ENCODE results near the gene TSBP1. TPM values are rescaled to one million over a fixed set of nuclear protein-coding genes. Genes with fewer than 3 reads are reported as not detected.

TSBP1 gene
- total RNA-seq, 4 donors from 2014 or later: not detected

GRCh38 chr6:32332433-32332832, 39.3 kb downstream of the TSBP1 start:
- no peaks in the 10 kb centered on the region for H3K9me3 ChIP-seq
- H3K4me1 ChIP-seq: no peaks in the 10 kb centered on the region
- no peak overlapping the region for H3K27ac ChIP-seq
- DNase-seq: no peak
- H3K36me3 ChIP-seq: no peaks in the 10 kb centered on the region
- in situ Hi-C loops (cut with MboI; ENCODE audit: low pct_ligation_motif_present in 1 of 4, low pct_unique_long_range_greater_than_20kb in 1 of 4, low sequenced_read_pairs in 3 of 4) (no loop called here), intact Hi-C loops (cut with DNase I; ENCODE audit: low total_unique reads) (no loop called here)
- H3K27me3 ChIP-seq: no peaks in the 10 kb centered on the region
- 83% methylated on average over 1 of the region's 1 CpG; no CpG with 5 or more reads in 1 of the 2 donors for WGBS, 2 donors (ENCODE audit: low coverage in 1 of 2)
- no peak for TF ChIP-seq CTCF (IDR thresholded peaks at IDR 0.05)
- no peak for TF ChIP-seq EP300 (IDR thresholded peaks at IDR 0.05; ENCODE audit: low read depth)
- no peak for TF ChIP-seq POLR2AphosphoS5 (IDR thresholded peaks at IDR 0.05)
- no peak for TF ChIP-seq POLR2A (IDR thresholded peaks at IDR 0.05)
- no peak overlapping the region for H3K4me3 ChIP-seq

DNA sequence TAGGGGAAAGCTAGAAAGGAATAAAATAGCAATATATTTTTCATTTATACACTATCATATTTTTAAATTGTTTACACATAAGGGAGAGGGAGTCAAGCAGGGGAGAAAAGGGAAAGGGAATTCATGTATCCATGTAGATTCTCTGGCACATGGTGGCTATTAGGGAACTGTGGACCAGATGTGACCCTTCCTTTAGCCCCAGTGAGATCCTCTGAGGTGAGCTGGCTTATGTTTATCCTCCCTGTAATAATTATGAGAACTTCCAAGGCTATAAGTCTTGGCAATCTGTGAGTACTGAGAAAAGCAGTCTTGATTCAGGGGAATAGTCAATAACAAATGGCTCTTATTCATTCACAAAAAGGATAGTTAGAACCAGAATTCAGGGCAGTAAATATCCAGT, 42.6 kb downstream of the TSBP1 start:
- no peaks in the 10 kb centered on the region for H3K27me3 ChIP-seq
- intact Hi-C loops (cut with DNase I; ENCODE audit: low total_unique reads): no loop called here
- H3K4me3 ChIP-seq: no peak overlapping the region
- DNase-seq: no peak
- no peaks in the 10 kb centered on the region for H3K36me3 ChIP-seq
- no peaks in the 10 kb centered on the region for H3K4me1 ChIP-seq
- TF ChIP-seq POLR2A (IDR thresholded peaks at IDR 0.05) (no peak), POLR2AphosphoS5 (IDR thresholded peaks at IDR 0.05) (no peak), CTCF (IDR thresholded peaks at IDR 0.05) (no peak), EP300 (IDR thresholded peaks at IDR 0.05; ENCODE audit: low read depth) (no peak)
- H3K9me3 ChIP-seq: no peaks in the 10 kb centered on the region
- no peak overlapping the region for H3K27ac ChIP-seq
- in situ Hi-C loops (cut with MboI; ENCODE audit: low pct_ligation_motif_present in 1 of 4, low pct_unique_long_range_greater_than_20kb in 1 of 4, low sequenced_read_pairs in 3 of 4): no loop called here

DNA sequence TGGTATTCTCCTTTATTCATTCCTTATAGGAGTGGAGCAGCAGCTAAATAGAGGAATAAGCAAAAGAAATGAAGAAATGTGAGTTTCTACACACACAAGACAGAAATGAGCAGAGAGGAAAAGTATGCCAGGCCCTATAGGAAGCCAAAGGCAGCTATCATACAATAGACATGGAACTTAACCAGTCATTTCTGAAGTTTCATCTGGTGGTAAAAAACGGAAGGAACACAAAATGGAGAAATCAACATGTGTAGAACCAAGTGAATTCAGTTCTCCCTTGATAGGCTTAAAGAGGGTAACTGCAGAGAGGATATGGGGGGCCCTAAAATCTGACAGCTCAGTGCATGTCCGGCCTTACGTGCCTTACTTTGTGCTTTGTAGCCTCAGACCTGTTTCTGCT, 44.6 kb downstream of the TSBP1 start:
- in situ Hi-C loops (cut with MboI; ENCODE audit: low pct_ligation_motif_present in 1 of 4, low pct_unique_long_range_greater_than_20kb in 1 of 4, low sequenced_read_pairs in 3 of 4): no loop called here
- Histone ChIP-seq H3K9me3 (no peaks in the 10 kb centered on the region), H3K4me1 (no peaks in the 10 kb centered on the region), H3K27me3 (peaks cover 3% of the 10 kb centered on the region), H3K27ac (no peak overlapping the region), H3K4me3 (no peak overlapping the region), H3K36me3 (no peaks in the 10 kb centered on the region)
- DNase-seq: no peak
- TF ChIP-seq POLR2A (IDR thresholded peaks at IDR 0.05) (no peak), POLR2AphosphoS5 (IDR thresholded peaks at IDR 0.05) (no peak), CTCF (IDR thresholded peaks at IDR 0.05) (no peak), EP300 (IDR thresholded peaks at IDR 0.05; ENCODE audit: low read depth) (no peak)
- intact Hi-C loops (cut with DNase I; ENCODE audit: low total_unique reads): no loop called here
- WGBS, 2 donors (ENCODE audit: low coverage in 1 of 2): 62 to 85% methylated on average over 3 of the region's 3 CpGs

GRCh38 chr6:32318501-32318900, 53.2 kb downstream of the TSBP1 start:
- TF ChIP-seq EP300 (IDR thresholded peaks at IDR 0.05; ENCODE audit: low read depth): no peak
- TF ChIP-seq POLR2AphosphoS5 (IDR thresholded peaks at IDR 0.05): no peak
- no peak for TF ChIP-seq CTCF (IDR thresholded peaks at IDR 0.05)
- TF ChIP-seq POLR2A (IDR thresholded peaks at IDR 0.05): no peak

More at GRCh38 chr6:32318501-32318900, 53.2 kb downstream of the TSBP1 start:
- H3K4me1 ChIP-seq: no peaks in the 10 kb centered on the region
- peaks cover 3% of the 10 kb centered on the region for H3K27me3 ChIP-seq
- H3K36me3 ChIP-seq: no peaks in the 10 kb centered on the region
- H3K27ac ChIP-seq: no peak overlapping the region
- intact Hi-C loops (cut with DNase I; ENCODE audit: low total_unique reads): no loop called here
- no peak overlapping the region for H3K4me3 ChIP-seq
- no peaks in the 10 kb centered on the region for H3K9me3 ChIP-seq
- in situ Hi-C loops (cut with MboI; ENCODE audit: low pct_ligation_motif_present in 1 of 4, low pct_unique_long_range_greater_than_20kb in 1 of 4, low sequenced_read_pairs in 3 of 4): no loop called here
- no peak for DNase-seq
